Body of pancreas (tissue), 4 donors: Measurements from ENCODE around the gene DESI2. TPM values are rescaled to one million over a fixed set of nuclear protein-coding genes. Genes with fewer than 3 reads are reported as not detected.
"Not testable (repeated sequence)": the region's sequence is repeated elsewhere in the genome, so short reads cannot be mapped to it uniquely, and the experiment has no call there.

Source experiments
- ATAC-seq: fragments of 150-250 bp; one replicate; pipeline ENCODE4 v1.9.1; 2016
- DNase-seq, 4 donors: peaks; one replicate each; pipeline ENCODE4 v3.0.0-alpha.2; 2019
- H3K27ac ChIP-seq, 4 donors: fragments of 200-600 bp; sonication (generic); 1 replicate in 3 of 4; 2 replicates in 1 of 4; pipeline versions ENCODE4 v1.5.1 to v1.6.1; 2016 to 2019; ENCODE audit warnings: mild to moderate bottlenecking in 1 of 4, mixed read lengths in 1 of 4, moderate library complexity in 1 of 4
- H3K27me3 ChIP-seq, 2 donors: fragments of 200-600 bp; sonication (generic); one replicate each; pipeline ENCODE4 v1.6.0; 2016; ENCODE audit warnings: mild to moderate bottlenecking in 1 of 2
- H3K36me3 ChIP-seq, 2 donors: fragments of 200-600 bp; sonication (generic); replicated peaks in 1 of 2; 2 replicates each; pipeline ENCODE4 v1.5.1; 2016; ENCODE audit warnings: low read depth in 2 of 2; ENCODE audit not compliant: insufficient read depth in 1 of 2
- H3K4me1 ChIP-seq: fragments of 200-600 bp; sonication (generic); one replicate; pipeline ENCODE4 v1.6.0; 2016
- H3K4me3 ChIP-seq, 2 donors: fragments of 200-600 bp; sonication (generic); 1 replicate in 1 of 2; 2 replicates in 1 of 2; pipeline ENCODE4 v1.5.1; 2016 to 2019
- H3K9me3 ChIP-seq, 3 donors: fragments of 200-600 bp; sonication (generic); 1 replicate in 2 of 3; 2 replicates in 1 of 3; pipeline ENCODE4 v1.5.1; 2016
- POLR2A ChIP-seq, 3 donors: fragments of 450-650 bp; IDR thresholded peaks; one replicate each; pipeline ENCODE4 v1.6.1; 2016; ENCODE audit warnings: antibody characterized with exemption in 3 of 3, mild to moderate bottlenecking in 2 of 3
- WGBS, 2 donors: methylation state at CpG; one replicate each; pipeline ENCODE4 v1.1.5; 2017; 5-methylcytosine and 5-hydroxymethylcytosine counted together
- intact Hi-C: fragments of 100-400 bp; cut with DNase I; formaldehyde crosslinking; loops from one replicate; pipeline ENCODE4 v1.15.1; 2023
- total RNA-seq, 2 donors: library from RNA; depleted of rRNA; stranded (reverse); fragments of >200 nt; gene quantifications; one replicate each; pipeline ENCODE4 v1.1.0, GENCODE V29; 2016
- TF ChIP-seq, protein P1 (sequence below), 7 experiments: fragments of 450-650 bp in 4 of 7; fragments of 200-600 bp in 3 of 7; sonication (generic) in 3 of 7; IDR thresholded peaks; one replicate each; pipeline ENCODE4 v1.5.1; 2016 to 2019; ENCODE audit warnings: antibody characterized with exemption in 7 of 7

DESI2 gene
- total RNA-seq, 2 donors from 2014 or later, result 14.5 TPM

DNA sequence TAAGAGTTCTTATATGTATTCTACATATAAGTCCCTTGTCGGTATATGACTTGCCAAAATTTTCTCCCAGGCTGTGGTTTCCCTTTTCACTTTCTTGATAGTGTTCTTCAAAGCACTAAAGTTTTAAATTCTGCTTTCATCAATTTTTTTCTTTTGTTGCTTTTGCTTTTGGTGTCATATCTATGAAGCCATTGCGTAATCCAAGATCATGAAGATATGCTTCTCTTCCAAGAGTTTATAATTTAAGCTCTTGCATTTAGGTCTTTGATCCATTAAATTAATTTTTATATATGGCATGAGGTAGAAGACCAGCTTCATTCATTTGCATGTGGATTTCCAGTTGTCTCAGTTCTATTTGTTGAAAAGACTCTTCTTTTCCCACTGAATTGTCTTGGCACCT lies 22.2 kb downstream of the DESI2 start:
- intact Hi-C loops, result no loop called here
- no peak for DNase-seq
- Histone ChIP-seq H3K4me1 (peaks cover 9% of the 10 kb centered on the region), H3K36me3 (no peaks in the 10 kb centered on the region), H3K4me3 (no peak overlapping the region), H3K27ac (no peak overlapping the region), H3K9me3 (no peaks in the 10 kb centered on the region), H3K27me3 (no peaks in the 10 kb centered on the region)
- 92 to 100% methylated on average over 2 of the region's 2 CpGs for WGBS, 2 donors
- TF ChIP-seq POLR2A (IDR thresholded peaks at IDR 0.05), result no peak
- TF ChIP-seq, protein P1, sequence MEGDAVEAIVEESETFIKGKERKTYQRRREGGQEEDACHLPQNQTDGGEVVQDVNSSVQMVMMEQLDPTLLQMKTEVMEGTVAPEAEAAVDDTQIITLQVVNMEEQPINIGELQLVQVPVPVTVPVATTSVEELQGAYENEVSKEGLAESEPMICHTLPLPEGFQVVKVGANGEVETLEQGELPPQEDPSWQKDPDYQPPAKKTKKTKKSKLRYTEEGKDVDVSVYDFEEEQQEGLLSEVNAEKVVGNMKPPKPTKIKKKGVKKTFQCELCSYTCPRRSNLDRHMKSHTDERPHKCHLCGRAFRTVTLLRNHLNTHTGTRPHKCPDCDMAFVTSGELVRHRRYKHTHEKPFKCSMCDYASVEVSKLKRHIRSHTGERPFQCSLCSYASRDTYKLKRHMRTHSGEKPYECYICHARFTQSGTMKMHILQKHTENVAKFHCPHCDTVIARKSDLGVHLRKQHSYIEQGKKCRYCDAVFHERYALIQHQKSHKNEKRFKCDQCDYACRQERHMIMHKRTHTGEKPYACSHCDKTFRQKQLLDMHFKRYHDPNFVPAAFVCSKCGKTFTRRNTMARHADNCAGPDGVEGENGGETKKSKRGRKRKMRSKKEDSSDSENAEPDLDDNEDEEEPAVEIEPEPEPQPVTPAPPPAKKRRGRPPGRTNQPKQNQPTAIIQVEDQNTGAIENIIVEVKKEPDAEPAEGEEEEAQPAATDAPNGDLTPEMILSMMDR (IDR thresholded peaks at IDR 0.05), result no peak
- no peak for ATAC-seq

DNA sequence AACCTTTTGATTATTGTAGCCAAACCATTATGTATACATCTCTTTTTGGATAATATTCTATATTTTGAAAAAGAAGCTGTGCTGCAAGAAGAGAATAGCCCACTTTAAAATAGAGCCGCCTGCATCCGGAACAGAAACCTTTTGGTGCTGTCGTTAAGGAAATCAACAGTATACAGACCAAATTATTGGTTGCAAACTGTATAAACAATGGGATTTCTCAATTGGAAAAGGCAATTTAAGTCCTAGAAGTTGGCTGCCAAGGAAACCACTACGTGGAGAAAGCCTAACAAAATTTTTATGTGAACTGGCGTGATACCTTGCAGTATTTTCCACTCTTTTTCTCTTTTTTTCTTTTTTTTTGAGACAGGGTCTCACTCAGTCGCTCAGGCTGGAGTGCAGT lies 25.8 kb downstream of the DESI2 start:
- TF ChIP-seq POLR2A (IDR thresholded peaks at IDR 0.05), result no peak
- TF ChIP-seq, protein P1 (IDR thresholded peaks at IDR 0.05), result no peak
- intact Hi-C loops, result no loop called here
- no peak overlapping the region for H3K27ac ChIP-seq
- no peak for DNase-seq
- H3K9me3 ChIP-seq, result no peaks in the 10 kb centered on the region
- no peak for ATAC-seq
- H3K36me3 ChIP-seq, result no peaks in the 10 kb centered on the region
- no peaks in the 10 kb centered on the region for H3K4me1 ChIP-seq
- 74 to 76% methylated on average over 6 of the region's 6 CpGs for WGBS, 2 donors
- H3K27me3 ChIP-seq, result no peaks in the 10 kb centered on the region
- H3K4me3 ChIP-seq, result no peak overlapping the region

DNA sequence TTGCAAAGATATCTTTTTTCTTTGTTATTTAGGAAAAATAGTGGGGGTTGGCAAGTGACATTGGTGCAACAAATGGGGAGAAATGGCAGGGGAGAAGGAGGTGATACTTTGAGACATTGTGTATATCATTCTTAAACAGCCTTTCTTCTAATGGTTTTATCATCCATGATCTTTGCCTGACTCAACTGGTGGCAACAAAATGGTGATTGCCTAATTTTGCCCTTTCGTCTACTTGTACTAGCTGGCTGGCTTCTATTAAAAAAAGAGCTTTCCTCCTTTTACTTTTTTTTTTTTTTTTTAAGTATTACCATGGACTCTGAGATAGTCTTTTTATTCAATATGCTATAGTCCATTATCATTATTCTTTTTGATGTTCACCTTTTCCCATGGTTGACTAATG lies 27.7 kb downstream of the DESI2 start:
- ATAC-seq (no peak), DNase-seq (no peak)
- H3K27me3 ChIP-seq, result no peaks in the 10 kb centered on the region
- H3K4me1 ChIP-seq, result no peaks in the 10 kb centered on the region
- no peaks in the 10 kb centered on the region for H3K36me3 ChIP-seq
- TF ChIP-seq, protein P1 (IDR thresholded peaks at IDR 0.05), result no peak
- no peak for TF ChIP-seq POLR2A (IDR thresholded peaks at IDR 0.05)
- intact Hi-C loops, result no loop called here
- H3K27ac ChIP-seq, result no peak overlapping the region
- 90 to 97% methylated on average over 1 of the region's 1 CpG for WGBS, 2 donors
- no peaks in the 10 kb centered on the region for H3K9me3 ChIP-seq
- H3K4me3 ChIP-seq, result no peak overlapping the region

DNA sequence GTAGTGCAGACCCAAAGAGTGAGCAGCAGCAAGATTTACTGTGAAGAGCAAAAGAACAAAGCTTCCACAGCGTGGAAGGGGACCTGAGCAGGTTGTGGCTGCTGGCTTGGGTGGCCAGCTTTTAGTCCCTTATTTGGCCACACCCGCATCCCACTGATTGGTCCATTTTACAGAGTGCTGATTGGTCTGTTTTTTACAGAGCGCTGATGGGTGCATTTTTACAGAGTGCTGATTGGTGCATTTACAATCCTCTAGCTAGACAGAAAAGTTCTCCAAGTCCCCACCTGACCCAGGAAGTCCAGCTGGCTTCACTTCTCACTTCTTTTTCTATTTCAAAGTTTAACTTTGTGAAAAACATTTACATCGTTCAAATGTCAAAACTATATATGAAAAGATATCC lies 29.2 kb downstream of the DESI2 start:
- H3K4me1 ChIP-seq, H3K27me3 ChIP-seq, DNase-seq, ATAC-seq, H3K4me3 ChIP-seq, H3K9me3 ChIP-seq, H3K36me3 ChIP-seq, intact Hi-C loops, H3K27ac ChIP-seq: not testable (repeated sequence)
- WGBS, 2 donors, result 86 to 92% methylated on average over 4 of the region's 4 CpGs

DNA sequence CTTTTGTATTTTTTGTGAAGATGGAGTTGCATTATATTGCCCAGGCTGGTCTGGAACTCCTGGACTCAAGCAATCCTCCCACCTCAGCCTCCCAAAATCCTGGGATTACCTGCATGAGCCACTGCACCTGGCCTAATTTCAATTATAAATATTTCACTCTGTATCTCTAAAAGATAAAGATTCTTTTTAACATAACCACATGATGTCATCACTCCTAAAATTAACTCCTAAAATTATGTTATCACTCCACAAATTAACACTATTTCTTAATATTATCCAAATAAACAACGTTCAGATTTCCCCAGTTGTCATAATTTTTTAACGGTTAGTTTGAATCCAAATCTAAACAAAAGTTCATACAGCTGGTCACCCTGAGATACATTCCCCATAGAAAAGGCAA lies 43.0 kb downstream of the DESI2 start:
- H3K4me1 ChIP-seq, result no peaks in the 10 kb centered on the region
- TF ChIP-seq POLR2A (IDR thresholded peaks at IDR 0.05), result no peak
- TF ChIP-seq, protein P1 (IDR thresholded peaks at IDR 0.05), result no peak
- no peaks in the 10 kb centered on the region for H3K9me3 ChIP-seq
- H3K4me3 ChIP-seq, result no peak overlapping the region
- no peak for DNase-seq
- intact Hi-C loops, result no loop called here
- H3K27me3 ChIP-seq, result no peaks in the 10 kb centered on the region
- WGBS, 2 donors, result 93 to 98% methylated on average over 2 of the region's 2 CpGs
- no peak overlapping the region for H3K27ac ChIP-seq
- ATAC-seq, result no peak
- H3K36me3 ChIP-seq, result peaks cover 0 to 10% of the 10 kb centered on the region in 2 donors
